Esophagus muscularis mucosa (tissue), 4 donors: ENCODE results near the gene SCN2A. TPM values are rescaled to one million over a fixed set of nuclear protein-coding genes. Genes with fewer than 3 reads are reported as not detected.

Experiments
- DNase-seq: peaks from one replicate; pipeline ENCODE4 v3.0.0-alpha.2; 2017; ENCODE audit errors: extremely low spot score
- H3K27ac ChIP-seq, 4 donors: fragments of 200-600 bp; sonication (generic); replicated peaks in 1 of 4; 1 replicate in 3 of 4; 2 replicates in 1 of 4; pipeline ENCODE4 v1.5.1; 2016 to 2019; ENCODE audit warnings: mild to moderate bottlenecking in 1 of 4
- H3K27me3 ChIP-seq, 4 donors: fragments of 200-600 bp; sonication (generic); one replicate each; pipeline versions ENCODE4 v1.5.1 to v1.6.0; 2016 to 2019
- H3K36me3 ChIP-seq, 4 donors: fragments of 200-600 bp; sonication (generic); one replicate each; pipeline ENCODE4 v1.5.1; 2016 to 2019
- H3K4me1 ChIP-seq, 4 donors: fragments of 200-600 bp; sonication (generic); one replicate each; pipeline ENCODE4 v1.5.1; 2016 to 2019
- H3K4me3 ChIP-seq, 4 donors: fragments of 200-600 bp; sonication (generic); 1 replicate in 2 of 4; 2 replicates in 2 of 4; pipeline ENCODE4 v1.5.1; 2016 to 2019; ENCODE audit warnings: mild to moderate bottlenecking in 4 of 4, moderate library complexity in 1 of 4
- H3K9me3 ChIP-seq, 4 donors: fragments of 200-600 bp; sonication (generic); 1 replicate in 3 of 4; 2 replicates in 1 of 4; pipeline ENCODE4 v1.5.1; 2016 to 2019
- EP300 ChIP-seq: sonication (generic); formaldehyde crosslinking; IDR thresholded peaks from one replicate; pipeline ENCODE4 v1.6.1; 2017; ENCODE audit warnings: antibody characterized with exemption
- POLR2A ChIP-seq: fragments of 450-650 bp; IDR thresholded peaks from one replicate; pipeline ENCODE4 v1.6.1; 2017; ENCODE audit warnings: antibody characterized with exemption, moderate library complexity, mild to moderate bottlenecking, low read depth
- POLR2AphosphoS5 ChIP-seq, 2 donors: sonication (generic); formaldehyde crosslinking; IDR thresholded peaks; one replicate each; pipeline ENCODE4 v1.6.1; 2017; ENCODE audit warnings: antibody characterized with exemption in 2 of 2
- WGBS: methylation state at CpG from one replicate; pipeline ENCODE4 v1.1.5; 2018; 5-methylcytosine and 5-hydroxymethylcytosine counted together
- intact Hi-C: fragments of 100-400 bp; cut with DNase I; formaldehyde crosslinking; loops from one replicate; pipeline ENCODE4 v1.15.1; 2023
- total RNA-seq, 4 donors: library from RNA; depleted of rRNA; stranded (reverse); fragments of >200 nt; gene quantifications; one replicate each; pipeline versions ENCODE4 v1.1.0 to v1.2.1, GENCODE V29; 2016
- TF ChIP-seq, protein P1 (sequence below), 3 experiments: fragments of 200-600 bp in 2 of 3; fragments of 450-650 bp in 1 of 3; sonication (generic) in 2 of 3; IDR thresholded peaks; one replicate each; pipeline ENCODE4 v1.5.1; 2017 to 2019; ENCODE audit warnings: antibody characterized with exemption in 3 of 3, mild to moderate bottlenecking in 2 of 3, moderate library complexity in 1 of 3

The SCN2A gene
- total RNA-seq, 4 donors from 2014 or later, result 0.11 to 0.42 (median 0.15) TPM

- no peaks in the 10 kb centered on the region for H3K27me3 ChIP-seq
- intact Hi-C loops, result no loop called here
- H3K36me3 ChIP-seq, result no peaks in the 10 kb centered on the region
- DNase-seq, result no peak
- H3K27ac ChIP-seq, result no peak overlapping the region
- TF ChIP-seq POLR2AphosphoS5 (IDR thresholded peaks at IDR 0.05) (no peak), EP300 (no peak), POLR2A (no peak)
- TF ChIP-seq, protein P1, sequence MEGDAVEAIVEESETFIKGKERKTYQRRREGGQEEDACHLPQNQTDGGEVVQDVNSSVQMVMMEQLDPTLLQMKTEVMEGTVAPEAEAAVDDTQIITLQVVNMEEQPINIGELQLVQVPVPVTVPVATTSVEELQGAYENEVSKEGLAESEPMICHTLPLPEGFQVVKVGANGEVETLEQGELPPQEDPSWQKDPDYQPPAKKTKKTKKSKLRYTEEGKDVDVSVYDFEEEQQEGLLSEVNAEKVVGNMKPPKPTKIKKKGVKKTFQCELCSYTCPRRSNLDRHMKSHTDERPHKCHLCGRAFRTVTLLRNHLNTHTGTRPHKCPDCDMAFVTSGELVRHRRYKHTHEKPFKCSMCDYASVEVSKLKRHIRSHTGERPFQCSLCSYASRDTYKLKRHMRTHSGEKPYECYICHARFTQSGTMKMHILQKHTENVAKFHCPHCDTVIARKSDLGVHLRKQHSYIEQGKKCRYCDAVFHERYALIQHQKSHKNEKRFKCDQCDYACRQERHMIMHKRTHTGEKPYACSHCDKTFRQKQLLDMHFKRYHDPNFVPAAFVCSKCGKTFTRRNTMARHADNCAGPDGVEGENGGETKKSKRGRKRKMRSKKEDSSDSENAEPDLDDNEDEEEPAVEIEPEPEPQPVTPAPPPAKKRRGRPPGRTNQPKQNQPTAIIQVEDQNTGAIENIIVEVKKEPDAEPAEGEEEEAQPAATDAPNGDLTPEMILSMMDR (IDR thresholded peaks at IDR 0.05), result no peak
- no peaks in the 10 kb centered on the region for H3K4me1 ChIP-seq
- H3K9me3 ChIP-seq, result no peaks in the 10 kb centered on the region
- no peak overlapping the region for H3K4me3 ChIP-seq
- 100% methylated on average over 1 of the region's 1 CpG for WGBS
Observed at GRCh38 chr2:165417009-165417408, 177.8 kb downstream of the SCN2A start.

- Histone ChIP-seq H3K27me3 (no peaks in the 10 kb centered on the region), H3K36me3 (no peaks in the 10 kb centered on the region), H3K4me3 (no peak overlapping the region), H3K27ac (no peak overlapping the region), H3K9me3 (peaks cover 0 to 7% (median 0%) of the 10 kb centered on the region in 4 donors), H3K4me1 (no peaks in the 10 kb centered on the region)
- TF ChIP-seq POLR2A (no peak), POLR2AphosphoS5 (IDR thresholded peaks at IDR 0.05) (no peak), EP300 (no peak)
- TF ChIP-seq, protein P1 (IDR thresholded peaks at IDR 0.05), result no peak
- intact Hi-C loops, result no loop called here
- no peak for DNase-seq
Observed at GRCh38 chr2:165420231-165420630, 181.0 kb downstream of the SCN2A start.

- Histone ChIP-seq H3K4me1 (no peaks in the 10 kb centered on the region), H3K9me3 (peaks cover 0 to 7% (median 0%) of the 10 kb centered on the region in 4 donors), H3K4me3 (no peak overlapping the region), H3K36me3 (no peaks in the 10 kb centered on the region), H3K27ac (no peak overlapping the region), H3K27me3 (no peaks in the 10 kb centered on the region)
- TF ChIP-seq, protein P1 (IDR thresholded peaks at IDR 0.05), result no peak
- TF ChIP-seq POLR2A, result no peak
- no peak for TF ChIP-seq EP300
- no peak for TF ChIP-seq POLR2AphosphoS5 (IDR thresholded peaks at IDR 0.05)
- DNase-seq, result no peak
- WGBS, result 90% methylated on average over 3 of the region's 3 CpGs
- intact Hi-C loops, result no loop called here
Observed at GRCh38 chr2:165423081-165423480, 183.9 kb downstream of the SCN2A start.

DNA sequence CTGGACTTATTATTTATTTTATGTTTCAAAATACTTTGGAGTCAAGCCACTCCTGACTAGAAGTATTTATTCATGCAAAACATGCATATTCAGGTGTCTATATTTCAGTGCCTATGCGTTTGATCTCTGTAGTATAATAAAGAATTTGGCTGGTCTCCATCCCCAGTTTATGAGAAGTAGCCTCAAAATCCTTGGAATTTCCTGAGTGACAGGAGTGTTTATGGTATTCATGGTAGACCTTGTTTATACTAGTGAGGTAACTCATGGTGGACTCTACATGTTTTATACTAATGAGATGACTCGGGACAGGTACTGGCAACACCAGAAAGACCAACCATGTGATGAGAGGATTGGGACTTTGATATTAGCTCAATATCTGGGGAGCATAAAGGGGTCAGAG is 186.3 kb downstream of the SCN2A start:
- DNase-seq, result no peak

More for the DNA sequence above, 186.3 kb downstream of the SCN2A start:
- Histone ChIP-seq H3K4me1 (no peaks in the 10 kb centered on the region), H3K27me3 (no peaks in the 10 kb centered on the region), H3K9me3 (peaks cover 0 to 7% (median 0%) of the 10 kb centered on the region in 4 donors), H3K4me3 (no peak overlapping the region), H3K36me3 (no peaks in the 10 kb centered on the region), H3K27ac (no peak overlapping the region)
- intact Hi-C loops, result no loop called here
- TF ChIP-seq, protein P1 (IDR thresholded peaks at IDR 0.05), result no peak
- no peak for TF ChIP-seq POLR2AphosphoS5 (IDR thresholded peaks at IDR 0.05)
- no peak for TF ChIP-seq POLR2A
- no peak for TF ChIP-seq EP300
- 84% methylated on average over 2 of the region's 2 CpGs for WGBS
